GM12878 (cell line): ENCODE measurements around the gene ADARB1.

Source experiments
- EZH2 ChIP-seq: IDR thresholded peaks from 2 replicates; pipeline ENCODE4 v1.6.1; 2012; ENCODE audit warnings: low read depth, mild to moderate bottlenecking, control low read depth, inconsistent platforms, low read length, borderline replicate concordance; ENCODE audit not compliant: control insufficient read depth
- POLR2A ChIP-seq: IDR thresholded peaks from 2 replicates; pipeline ENCODE4 v1.6.1; 2011; ENCODE audit warnings: low read depth, mild to moderate bottlenecking, low read length
- TBL1XR1 ChIP-seq: IDR thresholded peaks from 2 replicates; pipeline ENCODE4 v1.6.1; 2012; ENCODE audit warnings: low read depth, low read length, improper control_type of control experiment
- YY1 ChIP-seq: IDR thresholded peaks from 2 replicates; pipeline ENCODE4 v1.6.1; 2011; ENCODE audit warnings: low read depth, mild to moderate bottlenecking, low read length
- TF ChIP-seq, protein P1 (sequence below), 3 experiments: IDR thresholded peaks in 2 of 3; conservative IDR thresholded peaks in 1 of 3; 2 replicates each; pipeline ENCODE4 v1.5.1; 2011; ENCODE audit warnings: low read depth in 3 of 3, low read length in 3 of 3, mild to moderate bottlenecking in 3 of 3, control low read depth in 2 of 3, moderate library complexity in 2 of 3, inconsistent platforms in 1 of 3, mixed read lengths in 1 of 3; ENCODE audit not compliant: control insufficient read depth in 2 of 3, insufficient read depth in 1 of 3; ENCODE audit errors: extremely low read depth in 1 of 3
- TF ChIP-seq, protein P2 (sequence below): fragments of 450-650 bp; IDR thresholded peaks from 2 replicates; pipeline ENCODE4 v1.6.1; 2018; ENCODE audit warnings: borderline replicate concordance, mild to moderate bottlenecking; ENCODE audit not compliant: partially characterized antibody
- TF ChIP-seq, protein P3 (sequence below): fragments of 450-650 bp; IDR thresholded peaks from 2 replicates; pipeline ENCODE4 v1.6.1; 2017; ENCODE audit warnings: mild to moderate bottlenecking

GRCh38 chr21:45152265-45152746, 77.9 kb downstream of the ADARB1 start:
- TF ChIP-seq, protein P1, sequence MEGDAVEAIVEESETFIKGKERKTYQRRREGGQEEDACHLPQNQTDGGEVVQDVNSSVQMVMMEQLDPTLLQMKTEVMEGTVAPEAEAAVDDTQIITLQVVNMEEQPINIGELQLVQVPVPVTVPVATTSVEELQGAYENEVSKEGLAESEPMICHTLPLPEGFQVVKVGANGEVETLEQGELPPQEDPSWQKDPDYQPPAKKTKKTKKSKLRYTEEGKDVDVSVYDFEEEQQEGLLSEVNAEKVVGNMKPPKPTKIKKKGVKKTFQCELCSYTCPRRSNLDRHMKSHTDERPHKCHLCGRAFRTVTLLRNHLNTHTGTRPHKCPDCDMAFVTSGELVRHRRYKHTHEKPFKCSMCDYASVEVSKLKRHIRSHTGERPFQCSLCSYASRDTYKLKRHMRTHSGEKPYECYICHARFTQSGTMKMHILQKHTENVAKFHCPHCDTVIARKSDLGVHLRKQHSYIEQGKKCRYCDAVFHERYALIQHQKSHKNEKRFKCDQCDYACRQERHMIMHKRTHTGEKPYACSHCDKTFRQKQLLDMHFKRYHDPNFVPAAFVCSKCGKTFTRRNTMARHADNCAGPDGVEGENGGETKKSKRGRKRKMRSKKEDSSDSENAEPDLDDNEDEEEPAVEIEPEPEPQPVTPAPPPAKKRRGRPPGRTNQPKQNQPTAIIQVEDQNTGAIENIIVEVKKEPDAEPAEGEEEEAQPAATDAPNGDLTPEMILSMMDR (IDR thresholded peaks at IDR 0.05 in 2 of 3, conservative IDR thresholded peaks at IDR 0.05 in 1 of 3; ENCODE audit: control insufficient read depth in 2 of 3, extremely low read depth in 1 of 3, insufficient read depth in 1 of 3, low read depth in 3 of 3, low read length in 3 of 3) = peak; percentile 68 to 95 (median 88); a peak in 5 of 6 replicates
- TF ChIP-seq YY1 (no peak), EZH2 (no peak), TBL1XR1 (no peak), POLR2A (peak; percentile 28; the same call in 1 of the 2 replicates)
- TF ChIP-seq, protein P2, sequence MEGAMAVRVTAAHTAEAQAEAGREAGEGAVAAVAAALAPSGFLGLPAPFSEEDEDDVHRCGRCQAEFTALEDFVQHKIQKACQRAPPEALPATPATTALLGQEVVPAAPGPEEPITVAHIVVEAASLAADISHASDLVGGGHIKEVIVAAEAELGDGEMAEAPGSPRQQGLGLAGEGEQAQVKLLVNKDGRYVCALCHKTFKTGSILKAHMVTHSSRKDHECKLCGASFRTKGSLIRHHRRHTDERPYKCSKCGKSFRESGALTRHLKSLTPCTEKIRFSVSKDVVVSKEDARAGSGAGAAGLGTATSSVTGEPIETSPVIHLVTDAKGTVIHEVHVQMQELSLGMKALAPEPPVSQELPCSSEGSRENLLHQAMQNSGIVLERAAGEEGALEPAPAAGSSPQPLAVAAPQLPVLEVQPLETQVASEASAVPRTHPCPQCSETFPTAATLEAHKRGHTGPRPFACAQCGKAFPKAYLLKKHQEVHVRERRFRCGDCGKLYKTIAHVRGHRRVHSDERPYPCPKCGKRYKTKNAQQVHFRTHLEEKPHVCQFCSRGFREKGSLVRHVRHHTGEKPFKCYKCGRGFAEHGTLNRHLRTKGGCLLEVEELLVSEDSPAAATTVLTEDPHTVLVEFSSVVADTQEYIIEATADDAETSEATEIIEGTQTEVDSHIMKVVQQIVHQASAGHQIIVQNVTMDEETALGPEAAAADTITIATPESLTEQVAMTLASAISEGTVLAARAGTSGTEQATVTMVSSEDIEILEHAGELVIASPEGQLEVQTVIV = no peak
- TF ChIP-seq, protein P3, sequence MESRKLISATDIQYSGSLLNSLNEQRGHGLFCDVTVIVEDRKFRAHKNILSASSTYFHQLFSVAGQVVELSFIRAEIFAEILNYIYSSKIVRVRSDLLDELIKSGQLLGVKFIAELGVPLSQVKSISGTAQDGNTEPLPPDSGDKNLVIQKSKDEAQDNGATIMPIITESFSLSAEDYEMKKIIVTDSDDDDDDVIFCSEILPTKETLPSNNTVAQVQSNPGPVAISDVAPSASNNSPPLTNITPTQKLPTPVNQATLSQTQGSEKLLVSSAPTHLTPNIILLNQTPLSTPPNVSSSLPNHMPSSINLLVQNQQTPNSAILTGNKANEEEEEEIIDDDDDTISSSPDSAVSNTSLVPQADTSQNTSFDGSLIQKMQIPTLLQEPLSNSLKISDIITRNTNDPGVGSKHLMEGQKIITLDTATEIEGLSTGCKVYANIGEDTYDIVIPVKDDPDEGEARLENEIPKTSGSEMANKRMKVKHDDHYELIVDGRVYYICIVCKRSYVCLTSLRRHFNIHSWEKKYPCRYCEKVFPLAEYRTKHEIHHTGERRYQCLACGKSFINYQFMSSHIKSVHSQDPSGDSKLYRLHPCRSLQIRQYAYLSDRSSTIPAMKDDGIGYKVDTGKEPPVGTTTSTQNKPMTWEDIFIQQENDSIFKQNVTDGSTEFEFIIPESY = no peak
